K562 (cell line): ENCODE results near the gene POLD2. TPM values are rescaled to one million over a fixed set of nuclear protein-coding genes. Genes with fewer than 3 reads are reported as not detected.

ENCODE experiments used
- AFF4 ChIP-seq: sonication (generic); formaldehyde crosslinking; IDR thresholded peaks from 2 replicates; pipeline ENCODE4 v1.8.0; 2023; ENCODE audit warnings: mild to moderate bottlenecking, missing genetic modification reagents
- CBX1 ChIP-seq: sonication (generic); IDR thresholded peaks from 2 replicates; pipeline ENCODE4 v1.6.1; 2016; ENCODE audit warnings: antibody characterized with exemption, low read depth, mild to moderate bottlenecking
- FOXA3 ChIP-seq, 2 experiments: fragments of 450-650 bp in 1 of 2; sonication (generic) in 1 of 2; formaldehyde crosslinking; IDR thresholded peaks in 1 of 2; conservative IDR thresholded peaks in 1 of 2; 2 replicates each; pipeline versions ENCODE4 v1.4.0 to v1.8.0; 2020 to 2022; ENCODE audit warnings: mild to moderate bottlenecking in 2 of 2, missing genetic modification reagents in 1 of 2
- HCFC1 ChIP-seq: IDR thresholded peaks from 2 replicates; pipeline ENCODE4 v1.6.1; 2012; ENCODE audit warnings: low read depth, low read length, improper control_type of control experiment
- HDAC6 ChIP-seq: IDR thresholded peaks from 2 replicates; pipeline ENCODE4 v1.6.1; 2012; ENCODE audit warnings: low read depth, mild to moderate bottlenecking, control low read depth, inconsistent platforms, low read length, moderate library complexity
- L3MBTL2 ChIP-seq: fragments of 450-650 bp; IDR thresholded peaks from 2 replicates; pipeline ENCODE4 v1.6.1; 2016; ENCODE audit warnings: mild to moderate bottlenecking, moderate library complexity
- MYC ChIP-seq, 2 experiments: fragments of 250-450 bp in 1 of 2; sonication (Bioruptor Pico) in 1 of 2; IDR thresholded peaks; 2 replicates each; pipeline versions ENCODE4 v1.5.1 to v1.6.1; 2012 to 2021; ENCODE audit warnings: low read depth in 2 of 2, borderline replicate concordance in 1 of 2, improper control_type of control experiment in 1 of 2, low read length in 1 of 2, mild to moderate bottlenecking in 1 of 2, moderate library complexity in 1 of 2
- PHB ChIP-seq: fragments of 250-450 bp; sonication (Bioruptor Pico); IDR thresholded peaks from 2 replicates; pipeline ENCODE4 v1.5.0; 2021
- POLR3A ChIP-seq: IDR thresholded peaks from 2 replicates; pipeline ENCODE4 v1.6.1; 2011; ENCODE audit warnings: borderline replicate concordance, mild to moderate bottlenecking, moderate library complexity; ENCODE audit not compliant: insufficient read length, insufficient read depth; ENCODE audit errors: extremely low read depth
- SNRNP70 ChIP-seq: fragments of 200-400 bp; formaldehyde crosslinking; optimal IDR thresholded peaks from 2 replicates; pipeline ENCODE3; 2017; ENCODE audit warnings: low read depth, low read length
- SRSF9 ChIP-seq: fragments of 200-400 bp; formaldehyde crosslinking; IDR thresholded peaks from 2 replicates; pipeline ENCODE4 v1.6.1; 2017; ENCODE audit warnings: low read depth, low read length, borderline replicate concordance
- TCF7 ChIP-seq: sonication (generic); IDR thresholded peaks from 2 replicates; pipeline ENCODE4 v1.6.1; 2016; ENCODE audit warnings: antibody characterized with exemption, borderline replicate concordance
- TRIM24 ChIP-seq, 2 experiments: fragments of 450-650 bp; IDR thresholded peaks; 2 replicates each; pipeline ENCODE4 v1.6.1; 2016
- U2AF2 ChIP-seq: fragments of 200-400 bp; formaldehyde crosslinking; optimal IDR thresholded peaks from 2 replicates; pipeline ENCODE3; 2017; ENCODE audit warnings: low read depth, mild to moderate bottlenecking, low read length
- YY1 ChIP-seq, 3 experiments: IDR thresholded peaks; 2 replicates each; pipeline ENCODE4 v1.6.1; 2011; ENCODE audit warnings: low read length in 2 of 3, mild to moderate bottlenecking in 2 of 3, moderate library complexity in 2 of 3, borderline replicate concordance in 1 of 3, control low read depth in 1 of 3, low read depth in 1 of 3; ENCODE audit not compliant: insufficient read depth in 3 of 3, insufficient replicate concordance in 2 of 3, control insufficient read depth in 1 of 3, insufficient read length in 1 of 3; ENCODE audit errors: extremely low read depth in 1 of 3
- polyA plus RNA-seq, 8 experiments: library from polyadenylated mRNA; depleted of rRNA in 4 of 8; stranded (reverse) in 5 of 8; unstranded in 3 of 8; fragments of >200 nt; fragmentation: Nextera tagmentation in 2 of 8; fragmentation: Illumina TruSeq in 1 of 8; extraction: Ambion mirVana in 2 of 8; extraction: Trizol in 1 of 8; gene quantifications; 2 replicates each; pipeline versions ENCODE4 v1.2.1 to v1.2.3, GENCODE V29; 2011 to 2014; ENCODE audit warnings: inconsistent platforms in 1 of 8, missing spikeins in 1 of 8
- total RNA-seq, 7 experiments: library from RNA; depleted of rRNA in 6 of 7; stranded (reverse); fragments of >200 nt in 6 of 7; fragmentation: Illumina TruSeq in 2 of 7; extraction: Trizol in 2 of 7; gene quantifications; 2 replicates each; pipeline versions ENCODE4 v1.2.1 to v1.2.3, GENCODE V29; 2011 to 2021; ENCODE audit warnings: low replicate concordance in 1 of 7
- TF ChIP-seq, protein P1 (sequence below), 3 experiments: IDR thresholded peaks in 2 of 3; conservative IDR thresholded peaks in 1 of 3; 2 replicates each; pipeline ENCODE4 v1.5.1; 2011 to 2012; ENCODE audit warnings: low read length in 3 of 3, mild to moderate bottlenecking in 3 of 3, control low read depth in 2 of 3, improper control_type of control experiment in 1 of 3, inconsistent platforms in 1 of 3, low read depth in 1 of 3, mixed read lengths in 1 of 3, moderate library complexity in 1 of 3; ENCODE audit not compliant: insufficient read depth in 2 of 3
- TF ChIP-seq, protein P2 (sequence below): fragments of 450-650 bp; formaldehyde crosslinking; IDR thresholded peaks from 2 replicates; pipeline ENCODE4 v1.4.0; 2022; ENCODE audit warnings: missing genetic modification characterization

The POLD2 gene
- total and polyA plus RNA-seq, 9 of the 15 experiments (the other 6 are each of a cell fraction or from before 2014, with no cell fraction given) = 29.7 to 259 (median 225) TPM

- TF ChIP-seq CBX1 (no peak), HCFC1 (no peak), PHB (CRISPR knock-in tag) (no peak), HDAC6 (no peak), TRIM24 (IDR thresholded peaks at IDR 0.05) (peak; percentile 80 to 86), SRSF9 (no peak), SNRNP70 (no peak), U2AF2 (no peak), FOXA3 (CRISPR knock-in tag; conservative IDR thresholded peaks at IDR 0.05 in 1 of 2, IDR thresholded peaks at IDR 0.05 in 1 of 2) (0 out of 4 replicates have a peak, but pooled peaks have one; percentile 32 to 56), POLR3A (no peak), YY1 (IDR thresholded peaks at IDR 0.05; ENCODE audit: borderline replicate concordance in 1 of 3, control insufficient read depth in 1 of 3, extremely low read depth in 1 of 3, insufficient read depth in 3 of 3, insufficient read length in 1 of 3, insufficient replicate concordance in 2 of 3, low read depth in 1 of 3, low read length in 2 of 3) (peak; percentile 35 to 83 (median 59)), AFF4 (CRISPR knock-in tag) (no peak), TCF7 (no peak), MYC (IDR thresholded peaks at IDR 0.05; ENCODE audit: low read depth, low read length) (peak; percentile 87), MYC (CRISPR knock-in tag; IDR thresholded peaks at IDR 0.05; ENCODE audit: borderline replicate concordance, low read depth) (no peak), L3MBTL2 (peak; percentile 16; the same call in 1 of the 2 replicates)
- TF ChIP-seq, protein P1, sequence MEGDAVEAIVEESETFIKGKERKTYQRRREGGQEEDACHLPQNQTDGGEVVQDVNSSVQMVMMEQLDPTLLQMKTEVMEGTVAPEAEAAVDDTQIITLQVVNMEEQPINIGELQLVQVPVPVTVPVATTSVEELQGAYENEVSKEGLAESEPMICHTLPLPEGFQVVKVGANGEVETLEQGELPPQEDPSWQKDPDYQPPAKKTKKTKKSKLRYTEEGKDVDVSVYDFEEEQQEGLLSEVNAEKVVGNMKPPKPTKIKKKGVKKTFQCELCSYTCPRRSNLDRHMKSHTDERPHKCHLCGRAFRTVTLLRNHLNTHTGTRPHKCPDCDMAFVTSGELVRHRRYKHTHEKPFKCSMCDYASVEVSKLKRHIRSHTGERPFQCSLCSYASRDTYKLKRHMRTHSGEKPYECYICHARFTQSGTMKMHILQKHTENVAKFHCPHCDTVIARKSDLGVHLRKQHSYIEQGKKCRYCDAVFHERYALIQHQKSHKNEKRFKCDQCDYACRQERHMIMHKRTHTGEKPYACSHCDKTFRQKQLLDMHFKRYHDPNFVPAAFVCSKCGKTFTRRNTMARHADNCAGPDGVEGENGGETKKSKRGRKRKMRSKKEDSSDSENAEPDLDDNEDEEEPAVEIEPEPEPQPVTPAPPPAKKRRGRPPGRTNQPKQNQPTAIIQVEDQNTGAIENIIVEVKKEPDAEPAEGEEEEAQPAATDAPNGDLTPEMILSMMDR (IDR thresholded peaks at IDR 0.05 in 2 of 3, conservative IDR thresholded peaks at IDR 0.05 in 1 of 3; ENCODE audit: insufficient read depth in 2 of 3, low read depth in 1 of 3, low read length in 3 of 3) = no peak
- TF ChIP-seq, protein P2, sequence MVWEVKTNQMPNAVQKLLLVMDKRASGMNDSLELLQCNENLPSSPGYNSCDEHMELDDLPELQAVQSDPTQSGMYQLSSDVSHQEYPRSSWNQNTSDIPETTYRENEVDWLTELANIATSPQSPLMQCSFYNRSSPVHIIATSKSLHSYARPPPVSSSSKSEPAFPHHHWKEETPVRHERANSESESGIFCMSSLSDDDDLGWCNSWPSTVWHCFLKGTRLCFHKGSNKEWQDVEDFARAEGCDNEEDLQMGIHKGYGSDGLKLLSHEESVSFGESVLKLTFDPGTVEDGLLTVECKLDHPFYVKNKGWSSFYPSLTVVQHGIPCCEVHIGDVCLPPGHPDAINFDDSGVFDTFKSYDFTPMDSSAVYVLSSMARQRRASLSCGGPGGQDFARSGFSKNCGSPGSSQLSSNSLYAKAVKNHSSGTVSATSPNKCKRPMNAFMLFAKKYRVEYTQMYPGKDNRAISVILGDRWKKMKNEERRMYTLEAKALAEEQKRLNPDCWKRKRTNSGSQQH (CRISPR knock-in tag) = no peak
Observed at GRCh38 chr7:44081266-44081748, 42.0 kb downstream of the POLD2 start (continued).
